T follicular helper cell (primary cell): Measurements from ENCODE around the gene STPG1.

Source experiments
- DNase-seq: peaks from one replicate; pipeline ENCODE4 v3.0.0-alpha.2; 2020; ENCODE audit warnings: low read depth

STPG1 gene

DNA sequence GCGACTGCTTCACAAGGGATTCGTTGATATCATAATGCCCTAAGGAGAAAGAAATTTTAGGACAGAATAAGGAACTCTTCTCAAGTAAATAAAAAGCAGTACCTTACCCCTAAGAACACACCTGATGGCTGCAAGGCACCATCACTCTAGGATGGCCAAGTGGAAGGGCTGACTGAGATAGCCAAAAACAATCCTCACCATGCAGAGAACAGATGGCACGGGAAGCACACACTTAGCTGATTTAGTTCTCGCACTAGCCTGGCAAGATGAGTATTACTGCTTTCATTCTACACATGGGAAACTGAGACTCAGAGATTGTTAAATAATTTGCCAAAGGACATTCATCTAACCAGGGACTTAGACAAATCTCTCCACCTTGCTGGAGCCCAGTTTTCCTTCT is 43.8 kb downstream of the STPG1 start:
- DNase-seq, result no peak

DNA sequence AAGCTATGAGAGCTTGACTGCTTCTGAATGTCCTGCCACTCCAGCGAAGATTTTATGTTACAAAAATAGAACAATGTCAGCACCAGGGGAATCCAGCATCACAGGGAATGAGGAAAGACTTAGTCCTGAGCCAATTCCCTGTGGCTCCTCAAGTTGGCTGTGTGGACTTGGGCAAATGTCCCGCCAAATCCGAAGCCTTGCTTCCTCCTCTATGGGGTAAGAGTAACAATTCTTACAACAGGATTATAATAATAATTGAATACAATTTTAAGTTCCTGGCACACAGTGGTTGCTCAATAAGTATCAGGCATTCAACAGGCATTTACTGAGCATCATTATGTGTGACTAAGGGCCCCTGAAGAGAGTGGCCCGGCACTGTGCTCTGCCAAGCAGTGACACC is 44.4 kb downstream of the STPG1 start:
- DNase-seq, result no peak

- no peak for DNase-seq
These were observed 46.9 kb downstream of the STPG1 start for GRCh38 chr1:24366707-24367106.

DNA sequence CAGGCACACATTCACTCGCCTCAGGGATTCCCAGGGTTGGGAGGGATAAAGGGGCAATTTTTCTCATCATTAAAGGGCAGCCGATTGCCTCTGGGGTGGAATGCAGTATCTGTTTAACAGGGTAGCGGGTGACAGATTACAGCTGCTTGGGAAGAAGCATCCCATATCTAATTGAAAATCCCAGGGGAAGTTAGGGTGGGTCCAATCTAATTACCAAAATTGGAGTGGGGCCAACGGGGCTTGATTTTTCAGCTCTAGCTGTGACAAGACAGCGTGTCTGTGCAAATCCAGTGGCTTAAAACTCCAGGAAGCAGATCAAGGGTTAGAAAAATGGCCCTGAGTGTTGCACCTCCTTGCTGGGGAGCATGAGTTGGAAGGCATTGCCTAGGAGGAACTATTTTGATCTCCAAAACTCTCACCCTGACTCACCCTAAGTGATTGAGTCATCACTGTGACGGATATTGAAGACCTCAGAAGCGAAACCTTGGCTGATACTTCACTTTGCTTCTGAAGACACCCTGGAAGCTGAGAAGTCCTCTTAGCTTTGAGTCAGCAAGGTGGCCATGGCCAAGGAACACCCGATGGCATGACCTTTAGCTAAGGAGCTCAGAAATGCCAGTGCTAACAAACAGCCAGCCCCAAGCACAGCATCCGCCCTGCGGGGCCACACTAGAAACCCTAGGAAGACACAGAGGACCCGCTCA is 48.5 kb downstream of the STPG1 start:
- DNase-seq, result no peak

- no peak for DNase-seq
These were observed 49.0 kb downstream of the STPG1 start for GRCh38 chr1:24364605-24364974.

DNA sequence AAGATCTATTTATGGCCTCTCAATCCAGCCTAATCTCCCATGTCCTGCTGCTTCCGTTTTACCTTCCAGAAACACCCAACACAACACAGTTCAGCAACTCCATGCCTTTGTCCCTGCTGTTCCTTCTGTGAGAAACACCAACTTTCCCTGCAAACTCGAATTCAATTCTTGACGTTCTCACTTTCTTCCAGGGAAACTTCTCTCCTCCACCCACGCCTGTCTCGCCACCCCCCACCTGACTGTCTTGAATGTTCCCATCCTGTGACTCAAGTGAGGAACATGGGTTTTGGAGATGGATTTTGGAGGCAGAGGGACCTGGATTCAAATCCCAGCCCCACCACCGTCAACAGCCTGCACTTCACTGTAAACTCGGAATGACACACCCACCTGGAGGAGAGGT is 49.6 kb downstream of the STPG1 start:
- no peak for DNase-seq

GRCh38 chr1:24362982-24363614 is 50.5 kb downstream of the STPG1 start:
- no peak for DNase-seq

DNA sequence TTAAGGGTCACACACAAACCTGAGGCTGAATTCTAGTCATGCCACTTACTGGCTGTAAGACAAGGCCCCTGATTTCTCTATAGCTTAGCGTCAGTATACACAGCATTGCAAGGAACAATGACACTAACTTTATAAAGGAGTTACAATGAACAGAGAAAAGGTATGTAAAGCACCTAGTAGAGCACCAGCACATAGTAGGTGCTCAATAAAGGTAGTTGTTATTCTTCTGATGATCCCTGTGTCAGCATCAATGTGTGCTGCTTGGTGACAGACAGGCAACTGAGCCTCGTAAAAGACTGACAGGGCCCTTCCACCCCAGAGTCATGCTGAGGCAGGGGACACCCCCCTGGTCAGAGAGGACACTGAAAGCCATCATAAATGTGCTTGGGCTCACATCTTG is 51.2 kb downstream of the STPG1 start:
- DNase-seq, result no peak

- DNase-seq, result no peak
These were observed 51.8 kb downstream of the STPG1 start for GRCh38 chr1:24361811-24362210.

- DNase-seq, result no peak
These were observed 52.9 kb downstream of the STPG1 start for GRCh38 chr1:24360681-24361080.

DNA sequence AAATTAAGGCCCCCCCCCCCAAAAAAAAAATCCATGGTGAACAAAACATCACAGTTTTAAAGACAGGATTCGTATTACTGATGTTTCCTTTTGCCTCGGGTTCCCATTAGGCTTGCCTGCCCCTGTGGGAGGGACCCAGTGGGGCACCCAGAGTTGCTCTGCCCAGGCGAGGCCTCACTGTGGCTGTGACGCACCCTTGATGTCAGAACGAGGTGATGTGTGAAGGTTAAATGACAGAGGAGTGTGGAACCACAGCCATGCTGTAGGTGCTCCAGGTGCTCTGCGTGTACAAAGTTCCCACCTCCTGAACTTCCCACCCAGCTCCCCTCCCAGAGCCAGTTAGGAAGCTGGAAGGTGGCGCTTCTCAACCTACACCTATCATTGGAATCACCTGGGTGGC is 56.5 kb downstream of the STPG1 start:
- DNase-seq, result no peak

DNA sequence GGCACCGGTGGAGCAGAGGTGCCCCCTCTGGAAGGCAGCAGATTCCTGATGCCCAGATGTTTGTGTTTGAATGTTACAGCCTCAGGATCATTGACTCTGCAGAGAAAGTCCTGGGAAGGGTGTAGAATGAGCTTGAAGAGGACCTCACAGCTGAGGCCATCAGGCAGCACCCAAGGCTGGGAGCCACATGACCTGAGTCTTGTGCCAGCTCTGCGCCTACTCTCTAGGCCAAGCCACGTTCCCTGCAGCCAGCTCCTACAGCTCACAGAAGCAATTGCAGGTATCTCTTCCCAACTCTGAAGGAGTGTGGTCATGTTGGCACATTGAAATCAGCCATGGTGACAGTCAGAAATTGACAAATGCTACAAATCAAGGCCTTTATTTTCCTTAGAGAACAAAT is 58.1 kb downstream of the STPG1 start:
- DNase-seq, result no peak

DNA sequence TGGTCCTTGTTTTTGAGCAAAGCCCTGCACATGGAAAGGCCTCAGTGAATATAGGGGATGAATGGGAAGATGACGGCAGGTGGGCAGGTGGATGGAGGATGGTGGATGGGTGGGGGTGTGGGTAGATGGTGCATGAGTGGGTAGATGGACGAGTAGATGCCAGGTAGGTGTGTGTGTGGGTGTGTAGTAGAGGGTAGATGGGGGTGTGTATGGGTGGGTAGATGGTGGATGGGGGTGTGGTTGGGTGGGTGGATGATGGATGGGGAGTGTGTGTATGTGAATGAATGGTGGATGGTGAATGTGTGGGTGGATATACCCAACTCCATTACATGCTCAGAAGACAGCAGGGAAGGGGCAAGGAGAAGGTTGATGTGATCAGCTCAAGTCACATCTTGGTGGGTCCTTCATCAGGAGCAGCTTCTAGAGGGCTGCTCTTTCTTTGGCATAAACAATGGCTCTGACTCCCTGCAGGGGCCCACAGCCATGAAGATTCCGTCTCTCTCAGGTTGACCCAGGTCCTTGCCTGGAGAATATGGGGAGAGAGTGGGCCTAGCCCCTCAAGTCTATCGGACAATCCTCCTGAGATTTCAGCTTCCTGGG is 60.2 kb downstream of the STPG1 start:
- DNase-seq, result no peak

- no peak for DNase-seq
These were observed 61.5 kb downstream of the STPG1 start for GRCh38 chr1:24351918-24352627.

DNA sequence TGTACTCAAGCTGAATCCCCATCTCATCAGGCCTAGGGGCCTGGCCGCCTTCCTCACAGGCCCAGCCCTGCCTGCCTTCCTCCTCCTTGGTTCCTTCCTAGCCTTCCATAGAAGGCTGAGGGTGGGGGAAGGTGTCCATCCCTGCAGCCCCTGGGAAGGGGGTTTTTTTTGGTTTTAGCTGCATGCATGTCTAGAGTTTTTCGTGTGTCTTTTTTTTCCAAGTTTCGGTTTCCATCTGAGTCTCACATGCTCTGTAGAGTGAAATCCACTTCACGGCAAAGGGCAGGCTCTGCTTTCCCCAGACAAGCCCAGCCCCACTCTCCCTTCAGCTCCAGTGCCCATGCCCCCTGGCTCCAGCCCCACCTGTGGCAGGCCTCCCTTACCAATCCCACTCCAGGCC is 62.3 kb downstream of the STPG1 start:
- no peak for DNase-seq

GRCh38 chr1:24349891-24350290 is 63.7 kb downstream of the STPG1 start:
- DNase-seq, result no peak

GRCh38 chr1:24348196-24348595 is 65.4 kb downstream of the STPG1 start:
- no peak for DNase-seq

DNA sequence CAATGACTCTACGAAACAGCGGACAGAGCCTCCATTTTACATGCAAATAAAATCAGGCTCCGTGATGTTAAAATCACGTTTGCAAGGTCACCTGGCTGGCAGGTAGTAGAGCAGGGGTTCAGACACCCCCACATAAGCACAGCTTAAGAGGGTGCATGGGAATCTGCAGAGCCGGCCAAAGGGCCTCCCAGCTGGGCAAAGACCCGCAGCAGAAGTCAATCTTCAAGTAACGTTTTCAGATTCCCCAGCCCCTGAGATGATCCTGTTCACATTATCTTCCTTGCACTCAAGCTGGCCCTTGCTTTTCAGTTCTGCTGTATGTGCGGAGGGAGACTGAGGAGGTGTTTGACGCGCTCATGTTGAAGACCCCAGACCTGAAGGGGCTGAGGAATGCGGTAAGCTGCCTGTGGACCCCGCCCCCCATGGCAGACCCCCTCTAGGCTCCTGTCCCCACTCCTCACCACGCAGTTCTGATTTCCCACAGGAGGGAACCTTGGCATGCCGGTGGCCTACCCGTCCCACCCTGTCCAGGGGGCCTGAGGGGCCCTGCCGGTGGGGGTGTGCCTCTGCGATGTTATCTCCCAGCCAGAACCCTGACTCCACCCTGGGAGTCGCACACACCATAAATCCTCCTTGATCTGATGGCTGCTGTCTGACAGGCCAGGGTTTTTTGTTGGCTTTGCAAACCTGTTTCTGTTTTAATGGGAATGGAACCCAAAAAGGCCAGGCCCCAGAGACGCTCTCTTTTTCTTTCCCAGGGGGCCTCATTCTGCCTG is 66.2 kb downstream of the STPG1 start:
- DNase-seq, result no peak

GRCh38 chr1:24345334-24345733 is 68.2 kb downstream of the STPG1 start:
- DNase-seq, result no peak

GRCh38 chr1:24344090-24344742 is 69.4 kb downstream of the STPG1 start:
- DNase-seq, result no peak

- no peak for DNase-seq
These were observed 70.0 kb downstream of the STPG1 start for GRCh38 chr1:24343412-24344089.
